ENCODE data around the gene ITGAL. TPM values are rescaled to one million over a fixed set of nuclear protein-coding genes. Genes with fewer than 3 reads are reported as not detected.

ITGAL gene
- total RNA-seq, 1 experiment from 2014 or later: not detected

DNA sequence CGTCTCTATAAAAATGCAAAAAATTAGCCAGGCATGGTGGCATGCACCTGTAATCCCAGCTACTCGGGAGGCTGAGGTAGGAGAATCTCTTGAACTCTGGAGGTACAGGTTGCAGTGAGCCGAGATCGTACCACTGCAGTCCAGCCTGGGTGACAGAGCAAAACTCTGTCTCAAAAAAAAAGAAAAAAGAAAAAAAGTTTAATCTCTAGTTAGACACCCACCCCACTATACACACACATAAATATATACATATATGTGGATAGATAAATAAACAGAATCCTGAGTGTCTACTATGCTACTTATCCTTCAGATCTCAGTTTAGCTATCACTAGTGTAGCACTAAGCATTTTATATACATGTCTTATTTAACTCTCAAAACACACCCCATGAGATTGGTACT is 18.7 kb downstream of the ITGAL start:
- DNase-seq (ENCODE audit: low read depth in 1 of 2, low spot score in 2 of 2): no peak
- Histone ChIP-seq H3K9me3 (replicated peaks) (no peaks in the 10 kb centered on the region), H3K36me3 (no peaks in the 10 kb centered on the region), H3K4me1 (replicated peaks) (peaks cover 8% of the 10 kb centered on the region), H3K27me3 (replicated peaks) (no peaks in the 10 kb centered on the region), H3K4me3 (no peak overlapping the region), H3K27ac (no peak overlapping the region)

DNA sequence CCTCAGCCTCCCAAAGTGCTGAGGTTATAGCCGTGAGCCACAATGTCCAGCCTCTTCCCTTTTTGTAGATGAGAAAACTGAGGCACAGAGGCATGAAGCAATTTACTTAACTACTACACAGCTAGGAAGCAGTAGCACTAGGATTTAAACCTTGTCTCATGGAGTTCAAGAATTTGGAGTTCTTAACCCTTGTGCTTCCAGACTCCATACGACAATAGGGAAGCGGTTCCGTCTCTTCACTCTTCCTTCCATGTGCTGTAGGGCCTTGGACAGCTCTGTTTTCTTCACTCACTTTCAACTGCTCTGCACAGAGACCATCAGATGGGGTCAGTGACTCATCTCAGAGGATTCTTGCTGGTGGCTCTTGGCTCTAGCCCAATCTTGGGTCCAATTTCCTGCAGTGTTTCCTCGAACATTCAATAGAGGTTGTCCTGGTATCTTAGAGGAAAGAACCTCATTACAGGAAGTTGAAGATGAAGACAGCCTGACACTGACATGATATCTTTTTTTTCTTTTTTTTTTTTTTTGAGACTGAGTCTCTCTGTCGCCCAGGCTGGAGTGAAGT is 19.3 kb downstream of the ITGAL start:
- Histone ChIP-seq H3K27ac (no peak overlapping the region), H3K27me3 (replicated peaks) (no peaks in the 10 kb centered on the region), H3K4me1 (replicated peaks) (peaks cover 8% of the 10 kb centered on the region), H3K9me3 (replicated peaks) (no peaks in the 10 kb centered on the region), H3K36me3 (no peaks in the 10 kb centered on the region), H3K4me3 (no peak overlapping the region)
- DNase-seq (ENCODE audit: low read depth in 1 of 2, low spot score in 2 of 2): peak; percentile 77 to 80

DNA sequence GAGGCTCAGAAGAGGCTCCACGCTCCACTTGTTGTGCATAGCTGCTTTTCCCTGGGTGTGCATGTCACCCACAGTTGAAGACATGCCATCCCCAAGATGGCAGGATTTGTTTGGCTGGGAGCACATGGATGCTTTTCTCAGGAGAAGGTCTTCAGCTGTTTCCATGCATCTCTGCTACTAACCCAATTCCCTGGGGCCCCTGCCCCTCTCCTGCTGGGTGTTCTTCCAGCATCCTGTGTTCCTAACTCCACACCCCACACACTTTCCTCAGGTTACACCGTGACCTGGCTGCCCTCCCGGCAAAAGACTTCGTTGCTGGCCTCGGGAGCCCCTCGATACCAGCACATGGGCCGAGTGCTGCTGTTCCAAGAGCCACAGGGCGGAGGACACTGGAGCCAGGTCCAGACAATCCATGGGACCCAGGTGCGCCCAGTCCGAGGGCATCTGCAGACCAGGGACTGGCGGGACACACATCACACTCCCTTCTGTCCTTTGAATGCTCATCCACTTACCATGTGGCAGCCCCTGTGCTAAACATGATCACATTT is 21.5 kb downstream of the ITGAL start:
- H3K27ac ChIP-seq: no peak overlapping the region
- no peak overlapping the region for H3K4me3 ChIP-seq
- DNase-seq (ENCODE audit: low read depth in 1 of 2, low spot score in 2 of 2): no peak
- H3K27me3 ChIP-seq (replicated peaks): no peaks in the 10 kb centered on the region
- peaks cover 11% of the 10 kb centered on the region for H3K4me1 ChIP-seq (replicated peaks)
- no peaks in the 10 kb centered on the region for H3K9me3 ChIP-seq (replicated peaks)
- no peaks in the 10 kb centered on the region for H3K36me3 ChIP-seq

DNA sequence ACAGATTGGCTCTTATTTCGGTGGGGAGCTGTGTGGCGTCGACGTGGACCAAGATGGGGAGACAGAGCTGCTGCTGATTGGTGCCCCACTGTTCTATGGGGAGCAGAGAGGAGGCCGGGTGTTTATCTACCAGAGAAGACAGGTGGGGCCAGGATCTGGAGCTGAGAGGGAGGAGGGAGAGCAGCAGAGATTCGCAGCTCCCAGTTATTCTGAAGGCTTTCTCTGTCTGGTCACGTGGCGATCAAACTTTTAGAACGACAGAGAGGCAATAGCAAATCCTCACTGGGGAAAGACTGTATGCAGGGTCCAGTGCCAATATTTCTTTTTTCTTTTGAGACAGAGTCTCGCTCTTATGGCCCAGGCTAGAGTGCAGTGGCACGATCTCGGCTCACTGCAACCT is 22.2 kb downstream of the ITGAL start:
- no peak overlapping the region for H3K27ac ChIP-seq
- H3K4me3 ChIP-seq: no peak overlapping the region
- no peaks in the 10 kb centered on the region for H3K9me3 ChIP-seq (replicated peaks)
- peaks cover 11% of the 10 kb centered on the region for H3K4me1 ChIP-seq (replicated peaks)
- H3K27me3 ChIP-seq (replicated peaks): no peaks in the 10 kb centered on the region
- H3K36me3 ChIP-seq: no peaks in the 10 kb centered on the region
- DNase-seq (ENCODE audit: low read depth in 1 of 2, low spot score in 2 of 2): no peak

DNA sequence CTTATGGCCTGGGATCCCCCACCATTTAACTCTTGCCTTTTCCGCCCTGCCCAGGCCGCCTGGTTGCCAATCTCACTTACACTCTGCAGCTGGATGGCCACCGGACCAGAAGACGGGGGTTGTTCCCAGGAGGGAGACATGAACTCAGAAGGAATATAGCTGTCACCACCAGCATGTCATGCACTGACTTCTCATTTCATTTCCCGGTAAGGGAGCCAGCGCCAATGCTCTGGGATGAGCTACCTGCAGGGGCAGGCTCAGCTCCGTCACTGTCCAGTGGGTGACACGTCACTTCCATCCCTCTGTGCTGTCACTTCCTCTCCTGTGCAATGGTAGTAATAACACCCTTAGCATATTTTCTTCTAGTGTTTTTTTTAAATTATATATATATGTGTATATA is 26.7 kb downstream of the ITGAL start:
- H3K4me1 ChIP-seq (replicated peaks): peaks cover 4% of the 10 kb centered on the region; the same call in 1 of the 2 replicates
- no peaks in the 10 kb centered on the region for H3K36me3 ChIP-seq
- H3K4me3 ChIP-seq: no peak overlapping the region
- H3K27me3 ChIP-seq (replicated peaks): no peaks in the 10 kb centered on the region
- H3K9me3 ChIP-seq (replicated peaks): no peaks in the 10 kb centered on the region
- H3K27ac ChIP-seq: no peak overlapping the region
- DNase-seq (ENCODE audit: low read depth in 1 of 2, low spot score in 2 of 2): no peak

DNA sequence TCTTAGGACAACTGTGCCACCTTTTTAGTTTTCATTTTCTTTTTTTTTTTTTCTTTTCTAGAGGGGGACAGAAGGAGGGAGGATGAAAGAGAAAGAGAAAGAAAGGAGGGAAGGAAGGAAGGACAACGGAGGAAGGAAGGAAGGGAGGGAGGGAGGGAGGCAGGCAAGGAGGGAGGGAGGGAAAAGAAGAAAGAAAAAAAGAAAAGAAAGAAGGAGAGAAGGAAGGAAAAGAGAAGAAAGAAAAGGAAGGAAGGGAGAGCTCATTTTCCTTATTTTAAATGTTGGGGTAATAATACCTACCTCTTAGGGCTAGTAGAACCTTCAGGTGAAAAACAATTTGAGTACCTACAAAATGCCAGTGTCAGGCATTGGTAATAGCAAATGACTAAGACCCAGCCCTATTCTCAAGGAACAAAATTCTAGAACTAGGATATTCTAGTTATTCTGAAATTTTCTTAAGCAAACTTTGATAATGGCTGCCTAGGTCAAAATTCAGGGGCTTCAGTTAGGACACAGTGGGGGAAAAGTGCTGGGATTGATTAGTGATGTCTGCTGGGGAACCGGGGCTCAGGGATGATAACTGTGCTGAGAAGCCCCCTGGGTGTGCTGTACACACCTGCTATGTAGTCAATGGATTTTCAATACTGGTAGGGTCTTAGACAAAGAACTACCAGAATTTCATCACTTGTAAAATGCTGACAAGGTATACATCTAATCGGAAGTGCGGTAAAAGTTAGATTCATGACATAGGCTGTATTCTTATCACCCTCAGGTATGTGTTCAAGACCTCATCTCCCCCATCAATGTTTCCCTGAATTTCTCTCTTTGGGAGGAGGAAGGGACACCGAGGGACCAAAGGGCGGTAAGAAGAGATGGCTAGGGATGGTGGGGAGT is 31.1 kb downstream of the ITGAL start:
- Histone ChIP-seq H3K4me3 (no peak overlapping the region), H3K9me3 (replicated peaks) (no peaks in the 10 kb centered on the region), H3K4me1 (replicated peaks) (no peaks in the 10 kb centered on the region), H3K27ac (no peak overlapping the region), H3K27me3 (replicated peaks) (no peaks in the 10 kb centered on the region), H3K36me3 (no peaks in the 10 kb centered on the region)
- no peak for DNase-seq (ENCODE audit: low read depth in 1 of 2, low spot score in 2 of 2)

DNA sequence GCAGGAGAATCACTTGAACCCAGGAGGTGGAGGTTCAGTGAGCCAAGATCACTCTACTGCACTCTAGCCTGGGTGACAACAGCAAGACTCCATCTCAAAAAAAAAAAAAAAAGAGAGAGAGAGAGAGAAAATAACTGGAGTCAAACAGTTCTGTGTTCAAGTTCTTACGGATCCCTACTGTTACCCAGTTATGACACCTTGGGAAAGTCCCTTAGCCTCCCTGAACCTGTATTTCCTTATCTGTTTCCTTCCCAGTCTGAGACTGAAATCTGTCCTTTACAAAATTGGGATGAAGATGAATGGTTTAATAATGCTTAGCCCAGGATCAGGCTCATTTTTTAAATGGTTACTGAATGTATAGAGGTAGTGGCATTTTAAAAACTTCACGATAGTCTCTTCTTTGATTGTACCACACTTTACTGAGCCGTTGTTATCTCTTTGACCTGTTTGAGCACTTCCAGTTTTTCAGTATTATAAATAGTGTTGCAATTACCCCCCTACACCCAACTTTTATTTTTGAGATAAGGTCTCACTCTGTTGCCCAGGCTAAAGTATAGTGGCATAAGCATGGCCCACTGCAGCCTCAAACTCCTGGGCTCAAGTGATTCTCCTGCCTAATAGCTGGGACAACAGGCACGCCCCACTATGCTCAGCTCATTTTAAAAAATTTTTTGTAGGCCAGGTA is 36.7 kb downstream of the ITGAL start:
- no peak overlapping the region for H3K4me3 ChIP-seq
- H3K4me1 ChIP-seq (replicated peaks): no peaks in the 10 kb centered on the region
- DNase-seq (ENCODE audit: low read depth in 1 of 2, low spot score in 2 of 2): no peak
- no peaks in the 10 kb centered on the region for H3K27me3 ChIP-seq (replicated peaks)
- H3K9me3 ChIP-seq (replicated peaks): no peaks in the 10 kb centered on the region
- H3K27ac ChIP-seq: no peak overlapping the region
- H3K36me3 ChIP-seq: no peaks in the 10 kb centered on the region

DNA sequence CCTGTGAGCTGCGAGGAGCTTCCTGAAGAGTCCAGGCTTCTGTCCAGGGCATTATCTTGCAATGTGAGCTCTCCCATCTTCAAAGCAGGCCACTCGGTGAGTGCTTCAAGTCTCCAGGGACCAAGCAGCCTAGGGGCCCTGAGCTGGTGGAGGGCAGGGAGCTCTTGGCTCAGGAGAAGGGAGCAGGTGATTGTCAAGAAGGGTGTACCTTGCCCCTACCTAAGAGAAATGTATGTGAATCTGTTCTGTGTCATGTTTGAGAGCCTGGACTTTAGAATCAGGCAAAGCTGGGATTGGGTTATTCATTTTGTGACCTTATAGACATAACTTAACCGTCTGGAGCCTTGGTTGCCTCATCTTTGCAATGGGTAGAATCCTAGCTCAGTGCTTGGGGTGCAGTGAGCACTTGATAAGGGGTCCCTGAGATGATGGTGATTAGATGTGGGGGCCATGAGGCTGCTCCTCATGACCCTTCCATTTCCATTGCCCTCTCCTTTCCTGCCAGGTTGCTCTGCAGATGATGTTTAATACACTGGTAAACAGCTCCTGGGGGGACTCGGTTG is 37.9 kb downstream of the ITGAL start:
- Histone ChIP-seq H3K27ac (no peak overlapping the region), H3K9me3 (replicated peaks) (no peaks in the 10 kb centered on the region), H3K27me3 (replicated peaks) (no peaks in the 10 kb centered on the region), H3K4me3 (no peak overlapping the region), H3K4me1 (replicated peaks) (no peaks in the 10 kb centered on the region), H3K36me3 (no peaks in the 10 kb centered on the region)
- DNase-seq (ENCODE audit: low read depth in 1 of 2, low spot score in 2 of 2): no peak

DNA sequence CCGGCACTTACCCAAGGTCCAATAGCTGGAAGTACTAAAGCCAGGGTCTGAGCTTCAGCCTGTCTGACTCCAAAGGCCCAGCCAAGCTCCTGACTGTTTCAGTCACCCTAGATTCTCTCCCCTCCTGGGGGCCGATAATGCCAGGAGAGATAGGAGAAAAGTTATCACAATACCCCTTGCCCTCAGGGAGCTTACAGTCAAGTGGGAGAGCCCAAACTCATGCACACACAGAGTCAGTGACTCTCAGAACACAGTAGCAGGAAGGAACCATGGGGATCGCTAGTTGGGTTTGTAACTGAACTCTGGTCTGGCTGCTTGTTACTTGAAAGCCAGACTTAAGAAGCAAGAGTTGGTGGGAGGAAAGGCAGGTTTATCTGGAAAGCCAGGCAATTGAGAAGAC is 39.0 kb downstream of the ITGAL start:
- H3K9me3 ChIP-seq (replicated peaks): no peaks in the 10 kb centered on the region

DNA sequence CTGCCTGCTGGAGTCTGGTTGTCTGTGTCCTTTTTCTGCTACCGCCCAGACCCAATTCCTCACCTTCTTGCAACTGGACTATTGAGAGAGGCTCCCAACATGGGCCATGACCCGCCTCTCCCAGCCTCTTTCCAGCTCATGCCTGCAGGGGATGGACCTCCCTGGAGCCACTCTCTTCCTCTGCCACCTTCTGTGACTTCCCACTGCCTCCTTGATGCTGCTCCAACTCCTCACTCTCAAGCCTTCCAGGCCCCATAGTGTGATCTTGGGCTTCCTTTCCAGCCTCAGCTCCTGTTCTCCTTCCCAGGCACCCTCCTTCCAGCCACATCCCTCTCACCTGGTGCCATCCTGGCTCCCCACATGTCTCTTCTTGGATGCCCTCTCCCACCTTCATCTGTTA is 42.7 kb downstream of the ITGAL start:
- no peak overlapping the region for H3K27ac ChIP-seq
- no peaks in the 10 kb centered on the region for H3K9me3 ChIP-seq (replicated peaks)
- no peak for DNase-seq (ENCODE audit: low read depth in 1 of 2, low spot score in 2 of 2)
- H3K4me3 ChIP-seq: no peak overlapping the region
- H3K36me3 ChIP-seq: no peaks in the 10 kb centered on the region
- no peaks in the 10 kb centered on the region for H3K27me3 ChIP-seq (replicated peaks)
- no peaks in the 10 kb centered on the region for H3K4me1 ChIP-seq (replicated peaks)

More for the DNA sequence above, 39.0 kb downstream of the ITGAL start:
- no peaks in the 10 kb centered on the region for H3K27me3 ChIP-seq (replicated peaks)
- no peaks in the 10 kb centered on the region for H3K36me3 ChIP-seq
- no peaks in the 10 kb centered on the region for H3K4me1 ChIP-seq (replicated peaks)
- DNase-seq (ENCODE audit: low read depth in 1 of 2, low spot score in 2 of 2): no peak
- H3K27ac ChIP-seq: no peak overlapping the region
- no peak overlapping the region for H3K4me3 ChIP-seq

DNA sequence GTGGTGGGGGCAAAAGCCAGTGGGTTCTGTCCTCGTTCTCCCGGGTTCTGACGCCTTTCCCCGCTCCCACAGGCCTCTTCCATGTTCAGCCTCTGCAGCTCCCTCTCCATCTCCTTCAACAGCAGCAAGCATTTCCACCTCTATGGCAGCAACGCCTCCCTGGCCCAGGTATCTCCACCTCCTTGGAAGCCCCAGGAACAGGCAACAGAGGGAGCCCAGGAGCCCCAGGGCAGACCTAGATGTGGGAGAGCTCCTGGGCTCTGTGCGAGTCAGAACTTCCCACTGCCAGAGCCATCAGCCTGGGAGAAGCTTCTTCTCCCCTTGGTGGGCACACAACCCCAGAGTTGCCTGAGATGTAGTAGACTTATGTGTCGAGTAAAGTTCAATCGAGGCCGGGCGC is 46.0 kb downstream of the ITGAL start:
- no peak for DNase-seq (ENCODE audit: low read depth in 1 of 2, low spot score in 2 of 2)
- no peaks in the 10 kb centered on the region for H3K27me3 ChIP-seq (replicated peaks)
- H3K4me3 ChIP-seq: no peak overlapping the region
- H3K36me3 ChIP-seq: no peaks in the 10 kb centered on the region
- H3K4me1 ChIP-seq (replicated peaks): no peaks in the 10 kb centered on the region
- H3K27ac ChIP-seq: no peak overlapping the region
- no peaks in the 10 kb centered on the region for H3K9me3 ChIP-seq (replicated peaks)

DNA sequence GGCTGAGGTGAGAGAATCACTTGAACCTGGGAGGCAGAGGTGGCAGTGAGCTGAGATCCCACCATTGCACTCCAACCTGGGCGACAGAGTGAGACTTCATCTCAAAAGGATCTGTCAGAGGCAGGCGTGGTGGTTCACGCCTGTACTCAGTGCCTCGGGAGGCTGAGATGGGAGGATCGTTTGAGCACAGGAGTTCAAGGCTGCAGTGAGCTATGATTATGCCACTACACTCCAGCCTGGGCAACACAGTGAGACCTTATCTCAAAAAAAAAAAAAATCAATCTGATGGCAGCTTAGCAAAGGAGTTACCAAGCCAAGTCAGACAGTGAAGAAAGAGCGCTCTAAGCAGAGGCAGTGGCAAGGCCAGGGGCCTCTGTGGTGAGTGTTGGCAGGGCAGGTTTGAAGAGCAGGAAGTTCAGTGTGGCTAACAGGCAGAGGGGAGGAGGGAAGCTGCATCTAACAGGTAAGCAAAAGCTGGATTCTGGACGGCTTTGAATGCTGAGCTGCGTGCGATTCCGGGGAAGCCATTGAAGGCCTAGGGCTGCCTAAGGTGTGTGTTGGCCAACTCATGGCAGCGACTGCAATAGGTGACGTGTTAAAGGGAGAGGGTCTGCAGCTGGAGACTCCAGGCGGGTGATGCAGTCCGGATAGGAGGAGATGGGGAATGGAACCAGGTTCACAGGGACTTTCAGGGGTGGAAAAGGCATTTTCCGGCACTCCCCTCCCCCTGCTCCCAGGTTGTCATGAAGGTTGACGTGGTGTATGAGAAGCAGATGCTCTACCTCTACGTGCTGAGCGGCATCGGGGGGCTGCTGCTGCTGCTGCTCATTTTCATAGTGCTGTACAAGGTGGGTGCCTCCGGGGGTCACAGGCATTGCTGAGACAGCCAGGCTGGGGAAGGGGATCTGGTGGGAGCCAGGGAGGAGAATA is 46.8 kb downstream of the ITGAL start:
- no peak for DNase-seq (ENCODE audit: low read depth in 1 of 2, low spot score in 2 of 2)
- no peaks in the 10 kb centered on the region for H3K9me3 ChIP-seq (replicated peaks)
- H3K4me1 ChIP-seq (replicated peaks): no peaks in the 10 kb centered on the region
- H3K27ac ChIP-seq: no peak overlapping the region
- H3K27me3 ChIP-seq (replicated peaks): no peaks in the 10 kb centered on the region
- peaks cover 1% of the 10 kb centered on the region for H3K36me3 ChIP-seq
- H3K4me3 ChIP-seq: no peak overlapping the region

DNA sequence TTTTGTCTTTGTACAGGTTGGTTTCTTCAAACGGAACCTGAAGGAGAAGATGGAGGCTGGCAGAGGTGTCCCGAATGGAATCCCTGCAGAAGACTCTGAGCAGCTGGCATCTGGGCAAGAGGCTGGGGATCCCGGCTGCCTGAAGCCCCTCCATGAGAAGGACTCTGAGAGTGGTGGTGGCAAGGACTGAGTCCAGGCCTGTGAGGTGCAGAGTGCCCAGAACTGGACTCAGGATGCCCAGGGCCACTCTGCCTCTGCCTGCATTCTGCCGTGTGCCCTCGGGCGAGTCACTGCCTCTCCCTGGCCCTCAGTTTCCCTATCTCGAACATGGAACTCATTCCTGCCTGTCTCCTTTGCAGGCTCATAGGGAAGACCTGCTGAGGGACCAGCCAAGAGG is 48.9 kb downstream of the ITGAL start:
- peaks cover 7% of the 10 kb centered on the region for H3K4me1 ChIP-seq (replicated peaks)
- no peak for DNase-seq (ENCODE audit: low read depth in 1 of 2, low spot score in 2 of 2)
- H3K36me3 ChIP-seq: peaks cover 20% of the 10 kb centered on the region
- H3K27me3 ChIP-seq (replicated peaks): no peaks in the 10 kb centered on the region
- no peaks in the 10 kb centered on the region for H3K9me3 ChIP-seq (replicated peaks)
- H3K27ac ChIP-seq: no peak overlapping the region
- no peak overlapping the region for H3K4me3 ChIP-seq

All from SJSA1 (cell line).